GM12873 (cell line): ENCODE measurements around the gene ZNF622.

Experiments
- TF ChIP-seq, protein P1 (sequence below): IDR thresholded peaks from 2 replicates; pipeline ENCODE4 v1.5.1; 2012; ENCODE audit warnings: low read depth, mild to moderate bottlenecking, moderate library complexity, low read length, control low read depth; ENCODE audit not compliant: insufficient read depth; ENCODE audit errors: missing control alignments

Gene ZNF622, protein sequence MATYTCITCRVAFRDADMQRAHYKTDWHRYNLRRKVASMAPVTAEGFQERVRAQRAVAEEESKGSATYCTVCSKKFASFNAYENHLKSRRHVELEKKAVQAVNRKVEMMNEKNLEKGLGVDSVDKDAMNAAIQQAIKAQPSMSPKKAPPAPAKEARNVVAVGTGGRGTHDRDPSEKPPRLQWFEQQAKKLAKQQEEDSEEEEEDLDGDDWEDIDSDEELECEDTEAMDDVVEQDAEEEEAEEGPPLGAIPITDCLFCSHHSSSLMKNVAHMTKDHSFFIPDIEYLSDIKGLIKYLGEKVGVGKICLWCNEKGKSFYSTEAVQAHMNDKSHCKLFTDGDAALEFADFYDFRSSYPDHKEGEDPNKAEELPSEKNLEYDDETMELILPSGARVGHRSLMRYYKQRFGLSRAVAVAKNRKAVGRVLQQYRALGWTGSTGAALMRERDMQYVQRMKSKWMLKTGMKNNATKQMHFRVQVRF

DNA sequence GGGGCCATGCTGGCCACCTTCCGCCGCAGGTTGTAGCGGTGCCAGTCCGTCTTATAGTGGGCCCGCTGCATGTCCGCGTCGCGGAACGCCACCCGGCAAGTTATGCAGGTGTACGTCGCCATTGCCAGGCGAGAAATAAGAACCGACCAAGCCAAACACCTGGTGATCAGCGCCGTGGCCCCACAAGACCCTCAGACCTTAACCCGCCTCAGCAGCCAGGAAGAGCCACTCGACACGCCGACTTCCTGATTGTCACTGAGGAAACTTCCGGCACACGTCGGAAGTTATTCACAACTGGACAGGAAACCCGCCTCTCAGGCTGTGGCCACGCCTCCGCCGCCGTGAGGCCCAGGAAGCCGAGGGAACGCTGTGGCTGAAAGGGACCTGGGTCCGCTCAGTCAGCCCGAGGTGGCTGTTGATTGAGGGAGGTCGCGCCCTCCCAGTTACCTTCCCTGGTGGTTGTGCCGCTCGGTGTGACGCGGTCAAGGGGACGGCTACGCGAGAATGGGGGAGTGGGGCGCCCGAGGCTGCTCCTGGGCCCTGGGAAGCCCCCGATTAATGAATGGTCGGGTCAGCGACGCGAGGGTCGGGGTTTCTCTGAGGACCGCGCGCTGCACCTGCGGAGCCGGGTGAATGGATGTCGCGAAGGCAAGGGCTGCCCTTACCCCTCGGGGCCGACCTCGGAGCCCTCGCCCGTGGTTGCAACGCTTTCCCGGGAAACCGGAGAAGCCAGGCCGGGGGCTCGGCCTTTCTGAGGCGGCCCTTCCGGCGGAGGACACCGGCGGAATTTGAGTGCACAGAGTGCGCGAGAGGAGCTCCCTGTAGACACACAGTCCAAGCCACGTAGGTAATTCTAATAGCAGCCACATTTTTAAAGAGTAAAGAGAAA is at the start of gene ZNF622:
Gene ZNF622 (minus strand): TSS at position 257 of the 889 bp plus-strand sequence. CDS start 135 bp downstream, at position 122.
- TF ChIP-seq, protein P1, sequence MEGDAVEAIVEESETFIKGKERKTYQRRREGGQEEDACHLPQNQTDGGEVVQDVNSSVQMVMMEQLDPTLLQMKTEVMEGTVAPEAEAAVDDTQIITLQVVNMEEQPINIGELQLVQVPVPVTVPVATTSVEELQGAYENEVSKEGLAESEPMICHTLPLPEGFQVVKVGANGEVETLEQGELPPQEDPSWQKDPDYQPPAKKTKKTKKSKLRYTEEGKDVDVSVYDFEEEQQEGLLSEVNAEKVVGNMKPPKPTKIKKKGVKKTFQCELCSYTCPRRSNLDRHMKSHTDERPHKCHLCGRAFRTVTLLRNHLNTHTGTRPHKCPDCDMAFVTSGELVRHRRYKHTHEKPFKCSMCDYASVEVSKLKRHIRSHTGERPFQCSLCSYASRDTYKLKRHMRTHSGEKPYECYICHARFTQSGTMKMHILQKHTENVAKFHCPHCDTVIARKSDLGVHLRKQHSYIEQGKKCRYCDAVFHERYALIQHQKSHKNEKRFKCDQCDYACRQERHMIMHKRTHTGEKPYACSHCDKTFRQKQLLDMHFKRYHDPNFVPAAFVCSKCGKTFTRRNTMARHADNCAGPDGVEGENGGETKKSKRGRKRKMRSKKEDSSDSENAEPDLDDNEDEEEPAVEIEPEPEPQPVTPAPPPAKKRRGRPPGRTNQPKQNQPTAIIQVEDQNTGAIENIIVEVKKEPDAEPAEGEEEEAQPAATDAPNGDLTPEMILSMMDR: no peak

DNA sequence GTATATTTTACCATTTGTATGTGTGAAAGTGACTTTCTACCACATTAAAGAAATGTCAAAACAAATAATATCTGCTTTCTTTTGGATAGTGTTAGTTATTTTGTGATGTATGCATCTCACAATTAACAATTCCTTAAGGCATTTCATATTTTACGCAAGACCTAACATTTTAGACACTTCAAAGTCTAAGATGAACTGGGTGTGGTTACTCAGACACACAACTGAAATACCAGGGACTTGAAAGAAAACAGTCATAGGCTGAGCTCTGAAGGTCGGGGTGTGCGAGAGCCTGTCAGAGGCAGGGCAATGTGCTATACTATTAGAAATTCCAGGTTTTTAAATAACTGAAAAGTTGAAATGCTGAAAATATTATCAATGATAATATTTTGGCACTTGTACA is 44.5 kb upstream of the ZNF622 start:
- TF ChIP-seq, protein P1: no peak

DNA sequence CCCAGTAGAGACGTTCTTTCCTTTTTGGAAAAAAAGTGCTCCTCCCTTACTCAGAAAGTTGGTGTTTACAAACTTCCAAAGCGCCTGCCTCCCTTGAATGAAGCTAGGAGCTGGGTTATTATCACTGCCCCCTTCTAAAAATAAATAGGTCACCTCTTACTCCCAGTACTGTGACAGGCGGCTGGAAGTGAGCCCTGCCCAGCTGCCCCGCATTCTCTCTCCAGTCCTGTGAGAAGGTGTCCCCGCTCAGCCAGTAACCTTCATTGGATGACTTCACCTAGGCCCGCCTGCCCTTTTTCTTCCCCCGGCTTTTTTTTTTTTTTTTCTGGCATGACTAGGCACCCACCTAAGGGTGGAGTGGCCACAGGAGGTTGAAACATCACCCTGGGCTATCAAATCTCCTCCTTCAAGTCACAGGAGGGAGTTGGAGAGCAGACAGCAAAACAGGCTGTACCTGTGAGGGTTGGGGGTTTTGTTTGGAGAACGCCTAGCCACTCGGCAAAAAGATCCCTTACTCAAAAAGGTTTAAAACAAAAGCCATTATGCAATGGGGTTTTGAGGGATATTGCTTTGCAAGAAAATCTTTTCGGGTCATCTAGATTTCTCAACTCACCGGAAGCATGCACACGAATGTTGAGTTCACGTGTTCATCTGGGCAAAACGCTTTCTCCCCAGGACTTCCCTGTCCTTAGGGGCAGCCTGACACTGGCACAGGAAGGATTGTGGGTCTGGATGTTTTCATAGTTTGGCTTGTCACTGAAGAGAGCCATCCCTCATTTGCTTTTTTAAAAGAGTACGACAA is 43.3 kb upstream of the ZNF622 start:
- TF ChIP-seq, protein P1: no peak

DNA sequence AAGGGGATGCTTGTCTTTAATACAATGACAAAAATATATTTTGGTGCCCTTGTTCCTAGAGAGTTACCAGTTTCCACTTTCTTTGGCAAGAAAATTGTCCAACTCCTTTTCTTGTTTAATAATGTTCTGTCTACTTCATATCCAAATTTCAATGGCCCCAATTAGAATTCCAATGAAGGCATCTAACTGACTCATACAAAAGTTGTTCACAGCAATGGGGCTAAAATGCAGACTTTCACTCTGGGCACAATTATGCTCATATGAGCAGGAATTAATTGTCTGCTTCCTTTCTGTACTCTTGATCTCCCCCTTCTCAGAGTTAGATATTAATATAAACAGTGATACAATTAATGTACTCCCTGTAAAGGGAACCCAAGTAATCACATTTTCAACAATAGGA is 42.1 kb upstream of the ZNF622 start:
- TF ChIP-seq, protein P1: no peak

DNA sequence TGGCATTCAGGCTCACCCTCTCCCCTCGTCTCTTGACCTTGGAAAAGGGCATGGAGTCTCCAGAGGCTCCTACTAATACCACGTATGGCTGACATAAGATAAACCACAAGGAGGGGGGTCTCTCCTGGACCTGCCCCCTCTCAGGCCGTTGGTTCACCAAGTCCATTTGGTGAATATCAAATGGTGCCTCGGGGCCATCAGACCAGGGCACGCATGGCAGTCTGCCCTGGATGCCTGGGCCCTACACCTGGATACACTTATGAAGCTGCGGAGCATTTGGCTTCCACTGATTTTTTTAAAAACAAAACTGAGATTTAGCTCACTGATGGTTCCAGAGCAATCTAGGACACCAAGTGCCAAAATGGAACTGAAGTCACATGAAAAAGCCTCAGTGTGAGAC is 40.3 kb upstream of the ZNF622 start:
- TF ChIP-seq, protein P1: no peak

DNA sequence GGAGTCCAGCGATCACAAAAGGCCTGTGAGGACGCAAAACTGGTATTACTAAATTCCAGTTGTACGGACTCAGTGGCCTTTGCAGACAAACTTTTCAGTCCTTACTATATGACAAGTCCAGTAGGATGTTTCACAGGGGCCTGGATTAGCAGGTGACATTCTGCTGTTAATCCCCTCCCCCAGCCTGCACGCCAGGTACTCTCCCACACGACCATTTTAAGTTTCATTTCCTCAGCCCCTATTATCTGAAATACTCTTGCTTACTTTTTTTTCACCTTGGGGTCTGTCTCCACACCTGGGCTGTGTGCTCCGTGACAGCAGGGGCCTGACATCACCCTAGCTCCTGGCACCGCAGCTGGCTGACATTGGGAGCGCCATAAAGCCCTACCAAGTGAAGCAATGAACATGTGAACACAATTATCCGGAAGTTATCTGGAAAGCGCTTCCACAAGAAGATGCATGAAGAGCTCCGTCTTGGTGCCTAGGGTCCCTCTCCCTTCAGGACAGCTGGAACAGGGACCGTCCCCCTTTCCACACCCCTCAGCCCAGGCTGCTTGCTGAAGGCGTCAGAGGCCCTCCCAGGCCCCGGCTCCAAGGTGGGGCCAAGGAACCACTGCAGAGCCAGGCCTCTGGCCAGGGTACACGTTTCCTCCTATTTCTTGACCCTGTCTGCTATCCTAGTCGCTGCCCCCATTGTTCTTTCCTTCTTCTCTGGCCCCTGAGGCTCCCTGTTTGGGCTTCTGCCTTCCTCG is 39.7 kb upstream of the ZNF622 start:
- TF ChIP-seq, protein P1: no peak
